ENCODE data around the gene RGL1.
"Not testable (repeated sequence)": the region's sequence is repeated elsewhere in the genome, so short reads cannot be mapped to it uniquely, and the experiment has no call there.

Gene RGL1

DNA sequence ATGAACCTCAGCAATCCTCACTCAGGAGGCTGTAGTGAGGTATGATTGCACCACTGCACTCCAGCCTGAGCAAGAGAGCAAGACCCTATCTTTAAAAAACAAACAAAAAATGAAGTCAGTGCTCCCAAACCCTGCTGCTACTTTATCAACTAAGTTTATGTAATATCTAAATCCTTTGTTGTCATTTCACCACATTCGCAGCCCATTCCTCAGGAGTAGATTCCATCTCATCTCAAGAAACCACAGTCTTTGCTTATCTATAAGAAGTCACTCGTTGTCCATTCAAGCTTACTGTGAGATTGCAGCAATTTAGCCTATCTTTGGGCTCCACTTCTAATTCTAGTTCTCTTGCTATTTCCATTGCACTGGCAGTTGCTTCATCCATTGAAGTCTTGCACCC is 44.3 kb upstream of the RGL1 start:
- Histone ChIP-seq H3K9ac (ENCODE audit: low read length) (no peak overlapping the region), H2BK15ac (ENCODE audit: low read depth, poor library complexity, severe bottlenecking) (no peak overlapping the region), H3K4me1 (ENCODE audit: control insufficient read depth, insufficient read depth, low read depth, low read length) (no peaks in the 10 kb centered on the region), H3K79me1 (replicated peaks; ENCODE audit: low read length, poor library complexity, severe bottlenecking) (no peaks in the 10 kb centered on the region), H3K36me3 (ENCODE audit: control insufficient read depth in 1 of 2, insufficient read depth in 2 of 2, low read depth in 1 of 2, low read length in 2 of 2) (no peaks in the 10 kb centered on the region), H3K4me3 (ENCODE audit: insufficient read depth in 1 of 2, low read depth in 1 of 2, low read length in 2 of 2) (no peak overlapping the region), H2AK5ac (ENCODE audit: low read length, severe bottlenecking) (no peak overlapping the region), H3K14ac (ENCODE audit: low read length in 2 of 2) (no peak overlapping the region), H4K91ac (ENCODE audit: low read length) (no peak overlapping the region), H2BK5ac (ENCODE audit: low read depth, low read length, poor library complexity, severe bottlenecking) (no peak overlapping the region), H3K9me3 (ENCODE audit: control insufficient read depth, low read length) (peaks cover 22% of the 10 kb centered on the region), H3K27me3 (ENCODE audit: control insufficient read depth in 1 of 2, insufficient read depth in 1 of 2, low read length in 2 of 2) (no peaks in the 10 kb centered on the region), H3K4ac (ENCODE audit: low read depth in 1 of 2, low read length in 2 of 2) (no peak overlapping the region), H2BK12ac (ENCODE audit: low read length in 2 of 2) (no peak overlapping the region), H2BK120ac (ENCODE audit: low read depth, low read length) (no peak overlapping the region), H3K23ac (ENCODE audit: low read length in 2 of 2) (no peak overlapping the region), H4K8ac (ENCODE audit: low read length) (no peak overlapping the region), H3K4me2 (ENCODE audit: low read length, poor library complexity, severe bottlenecking) (no peak overlapping the region), H2AFZ (ENCODE audit: low read depth, low read length) (no peak overlapping the region), H3K18ac (ENCODE audit: low read depth in 1 of 2, low read length in 2 of 2) (no peak overlapping the region), H3K27ac (ENCODE audit: low read length, poor library complexity, severe bottlenecking) (no peak overlapping the region)
- WGBS: 66% methylated on average over 2 of the region's 2 CpGs
- DNase-seq: no peak

DNA sequence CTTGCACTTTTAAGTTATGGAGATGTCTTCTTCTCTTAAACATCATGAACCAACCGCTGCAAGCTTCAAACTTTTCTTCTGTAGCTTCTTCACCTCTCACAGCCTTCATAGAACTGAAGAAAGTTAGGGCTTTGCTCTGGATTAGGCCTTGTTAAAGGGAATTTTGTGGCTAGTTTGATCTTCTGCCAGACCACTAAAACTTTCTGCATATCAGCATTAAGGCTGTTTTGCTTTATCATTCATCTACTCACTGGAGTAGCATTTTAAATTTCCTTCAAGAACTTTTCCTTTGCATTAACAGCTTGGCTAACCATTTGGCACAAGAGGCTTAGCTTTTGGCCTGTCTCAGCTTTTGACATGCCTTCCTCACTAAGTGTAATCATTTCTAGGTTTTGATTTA is 43.0 kb upstream of the RGL1 start:
- Histone ChIP-seq H3K36me3 (ENCODE audit: control insufficient read depth in 1 of 2, insufficient read depth in 2 of 2, low read depth in 1 of 2, low read length in 2 of 2) (no peaks in the 10 kb centered on the region), H4K91ac (ENCODE audit: low read length) (no peak overlapping the region), H3K18ac (ENCODE audit: low read depth in 1 of 2, low read length in 2 of 2) (no peak overlapping the region), H3K4me3 (ENCODE audit: insufficient read depth in 1 of 2, low read depth in 1 of 2, low read length in 2 of 2) (no peak overlapping the region), H3K9me3 (ENCODE audit: control insufficient read depth, low read length) (peaks cover 22% of the 10 kb centered on the region), H3K79me1 (replicated peaks; ENCODE audit: low read length, poor library complexity, severe bottlenecking) (no peaks in the 10 kb centered on the region), H2BK120ac (ENCODE audit: low read depth, low read length) (no peak overlapping the region), H3K4me2 (ENCODE audit: low read length, poor library complexity, severe bottlenecking) (no peak overlapping the region), H2BK5ac (ENCODE audit: low read depth, low read length, poor library complexity, severe bottlenecking) (no peak overlapping the region), H2AK5ac (ENCODE audit: low read length, severe bottlenecking) (no peak overlapping the region), H3K14ac (ENCODE audit: low read length in 2 of 2) (no peak overlapping the region), H2BK15ac (ENCODE audit: low read depth, poor library complexity, severe bottlenecking) (no peak overlapping the region), H3K4ac (ENCODE audit: low read depth in 1 of 2, low read length in 2 of 2) (no peak overlapping the region), H4K8ac (ENCODE audit: low read length) (no peak overlapping the region), H3K9ac (ENCODE audit: low read length) (no peak overlapping the region), H3K23ac (ENCODE audit: low read length in 2 of 2) (no peak overlapping the region), H2AFZ (ENCODE audit: low read depth, low read length) (no peak overlapping the region), H3K27me3 (ENCODE audit: control insufficient read depth in 1 of 2, insufficient read depth in 1 of 2, low read length in 2 of 2) (no peaks in the 10 kb centered on the region), H3K27ac (ENCODE audit: low read length, poor library complexity, severe bottlenecking) (no peak overlapping the region), H2BK12ac (ENCODE audit: low read length in 2 of 2) (no peak overlapping the region), H3K4me1 (ENCODE audit: control insufficient read depth, insufficient read depth, low read depth, low read length) (no peaks in the 10 kb centered on the region)
- no peak for DNase-seq
- no CpG with 5 or more reads among the region's 1 CpG for WGBS

- H2BK12ac ChIP-seq (ENCODE audit: low read length in 2 of 2); H2BK5ac ChIP-seq (ENCODE audit: low read depth, low read length, poor library complexity, severe bottlenecking); H3K4me2 ChIP-seq (ENCODE audit: low read length, poor library complexity, severe bottlenecking); DNase-seq; H4K91ac ChIP-seq (ENCODE audit: low read length); H3K4ac ChIP-seq (ENCODE audit: low read depth in 1 of 2, low read length in 2 of 2); H4K8ac ChIP-seq (ENCODE audit: low read length); H3K9ac ChIP-seq (ENCODE audit: low read length); H3K36me3 ChIP-seq (ENCODE audit: control insufficient read depth in 1 of 2, insufficient read depth in 2 of 2, low read depth in 1 of 2, low read length in 2 of 2); H3K27me3 ChIP-seq (ENCODE audit: control insufficient read depth in 1 of 2, insufficient read depth in 1 of 2, low read length in 2 of 2); H3K14ac ChIP-seq (ENCODE audit: low read length in 2 of 2); H2BK15ac ChIP-seq (ENCODE audit: low read depth, poor library complexity, severe bottlenecking); H3K27ac ChIP-seq (ENCODE audit: low read length, poor library complexity, severe bottlenecking); H2BK120ac ChIP-seq (ENCODE audit: low read depth, low read length); H2AK5ac ChIP-seq (ENCODE audit: low read length, severe bottlenecking); H3K4me3 ChIP-seq (ENCODE audit: insufficient read depth in 1 of 2, low read depth in 1 of 2, low read length in 2 of 2); H3K23ac ChIP-seq (ENCODE audit: low read length in 2 of 2); H3K4me1 ChIP-seq (ENCODE audit: control insufficient read depth, insufficient read depth, low read depth, low read length); H3K18ac ChIP-seq (ENCODE audit: low read depth in 1 of 2, low read length in 2 of 2); H3K79me1 ChIP-seq (replicated peaks; ENCODE audit: low read length, poor library complexity, severe bottlenecking); H2AFZ ChIP-seq (ENCODE audit: low read depth, low read length): not testable (repeated sequence)
- peaks cover 22% of the 10 kb centered on the region for H3K9me3 ChIP-seq (ENCODE audit: control insufficient read depth, low read length)
These were observed 42.1 kb upstream of the RGL1 start for GRCh38 chr1:183762856-183763255.

DNA sequence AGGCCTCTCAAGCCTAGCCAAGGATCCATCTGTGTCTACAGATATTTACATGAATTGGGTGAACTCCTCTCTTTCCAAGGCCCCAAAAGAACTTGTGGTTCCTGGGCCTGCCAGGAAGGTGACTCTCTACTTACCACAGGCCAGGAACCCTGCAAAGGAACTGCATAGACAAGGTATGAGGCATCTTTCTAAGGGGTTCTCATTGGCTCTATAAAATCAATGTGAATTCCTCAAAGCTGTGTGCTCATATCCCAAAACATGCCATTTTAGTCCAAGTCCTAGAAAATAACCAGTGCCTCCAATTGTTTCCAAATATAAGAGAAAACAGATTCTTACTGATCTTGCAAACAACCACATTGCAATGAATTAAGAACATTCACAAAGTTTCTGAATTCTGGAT is 39.9 kb upstream of the RGL1 start:
- H3K18ac ChIP-seq (ENCODE audit: low read depth in 1 of 2, low read length in 2 of 2): no peak overlapping the region
- no peak overlapping the region for H4K8ac ChIP-seq (ENCODE audit: low read length)
- H3K36me3 ChIP-seq (ENCODE audit: control insufficient read depth in 1 of 2, insufficient read depth in 2 of 2, low read depth in 1 of 2, low read length in 2 of 2): no peaks in the 10 kb centered on the region
- no peak overlapping the region for H2BK12ac ChIP-seq (ENCODE audit: low read length in 2 of 2)
- H2BK15ac ChIP-seq (ENCODE audit: low read depth, poor library complexity, severe bottlenecking): no peak overlapping the region
- H3K4me2 ChIP-seq (ENCODE audit: low read length, poor library complexity, severe bottlenecking): no peak overlapping the region
- no peak overlapping the region for H3K27ac ChIP-seq (ENCODE audit: low read length, poor library complexity, severe bottlenecking)
- no peak overlapping the region for H2AFZ ChIP-seq (ENCODE audit: low read depth, low read length)
- no peak overlapping the region for H3K14ac ChIP-seq (ENCODE audit: low read length in 2 of 2)
- no peaks in the 10 kb centered on the region for H3K79me1 ChIP-seq (replicated peaks; ENCODE audit: low read length, poor library complexity, severe bottlenecking)
- no peaks in the 10 kb centered on the region for H3K27me3 ChIP-seq (ENCODE audit: control insufficient read depth in 1 of 2, insufficient read depth in 1 of 2, low read length in 2 of 2)
- H3K4me1 ChIP-seq (ENCODE audit: control insufficient read depth, insufficient read depth, low read depth, low read length): no peaks in the 10 kb centered on the region
- no peak overlapping the region for H2AK5ac ChIP-seq (ENCODE audit: low read length, severe bottlenecking)
- no peak overlapping the region for H3K4ac ChIP-seq (ENCODE audit: low read depth in 1 of 2, low read length in 2 of 2)
- H4K91ac ChIP-seq (ENCODE audit: low read length): no peak overlapping the region
- no peak overlapping the region for H3K23ac ChIP-seq (ENCODE audit: low read length in 2 of 2)
- peaks cover 22% of the 10 kb centered on the region for H3K9me3 ChIP-seq (ENCODE audit: control insufficient read depth, low read length)
- H2BK5ac ChIP-seq (ENCODE audit: low read depth, low read length, poor library complexity, severe bottlenecking): no peak overlapping the region
- H3K4me3 ChIP-seq (ENCODE audit: insufficient read depth in 1 of 2, low read depth in 1 of 2, low read length in 2 of 2): no peak overlapping the region
- H3K9ac ChIP-seq (ENCODE audit: low read length): no peak overlapping the region
- DNase-seq: no peak
- H2BK120ac ChIP-seq (ENCODE audit: low read depth, low read length): no peak overlapping the region

Measured in mesenchymal stem cell (in vitro differentiated cells and primary cell).